LNCaP clone FGC (cell line): ENCODE measurements around the gene MC2R.

Experiments used
- DNase-seq: peaks from one replicate; pipeline ENCODE4 v3.0.0-alpha.2; 2011; ENCODE audit warnings: low read depth
- H3K4me3 ChIP-seq: 2 replicates; pipeline ENCODE4 v1.5.1; 2011; ENCODE audit warnings: mild to moderate bottlenecking, low read depth, low read length, control low read depth
- TF ChIP-seq, protein P1 (sequence below): IDR thresholded peaks from 2 replicates; pipeline ENCODE4 v1.5.1; 2012; ENCODE audit warnings: mild to moderate bottlenecking; ENCODE audit not compliant: control insufficient read depth, insufficient read depth; ENCODE audit errors: extremely low read depth

The MC2R gene

DNA sequence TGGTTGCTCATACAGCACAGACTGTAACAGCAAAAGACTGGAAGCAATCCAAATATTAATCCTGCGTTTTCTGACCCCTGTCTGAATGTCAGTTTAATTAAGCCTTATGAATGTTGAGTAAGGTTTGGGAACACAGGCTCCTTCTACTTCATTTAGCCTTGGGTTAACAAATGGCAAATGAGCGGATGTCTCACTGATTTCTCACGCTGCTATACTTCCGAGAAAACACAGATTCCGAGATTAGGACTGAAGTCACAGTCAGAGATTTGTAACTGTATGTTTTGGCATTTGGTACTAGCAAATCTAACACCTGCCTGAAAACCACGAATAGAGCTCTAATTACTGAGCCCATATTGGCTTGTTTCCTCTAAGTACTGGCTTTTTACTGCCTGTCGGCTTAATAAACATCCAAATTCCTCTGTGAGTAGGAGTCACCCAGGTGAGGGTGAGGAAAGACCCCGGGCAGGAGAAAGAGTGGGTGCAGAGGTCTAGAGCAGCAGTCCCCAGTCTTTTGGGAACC is 80.8 kb downstream of the MC2R start:
- TF ChIP-seq, protein P1, sequence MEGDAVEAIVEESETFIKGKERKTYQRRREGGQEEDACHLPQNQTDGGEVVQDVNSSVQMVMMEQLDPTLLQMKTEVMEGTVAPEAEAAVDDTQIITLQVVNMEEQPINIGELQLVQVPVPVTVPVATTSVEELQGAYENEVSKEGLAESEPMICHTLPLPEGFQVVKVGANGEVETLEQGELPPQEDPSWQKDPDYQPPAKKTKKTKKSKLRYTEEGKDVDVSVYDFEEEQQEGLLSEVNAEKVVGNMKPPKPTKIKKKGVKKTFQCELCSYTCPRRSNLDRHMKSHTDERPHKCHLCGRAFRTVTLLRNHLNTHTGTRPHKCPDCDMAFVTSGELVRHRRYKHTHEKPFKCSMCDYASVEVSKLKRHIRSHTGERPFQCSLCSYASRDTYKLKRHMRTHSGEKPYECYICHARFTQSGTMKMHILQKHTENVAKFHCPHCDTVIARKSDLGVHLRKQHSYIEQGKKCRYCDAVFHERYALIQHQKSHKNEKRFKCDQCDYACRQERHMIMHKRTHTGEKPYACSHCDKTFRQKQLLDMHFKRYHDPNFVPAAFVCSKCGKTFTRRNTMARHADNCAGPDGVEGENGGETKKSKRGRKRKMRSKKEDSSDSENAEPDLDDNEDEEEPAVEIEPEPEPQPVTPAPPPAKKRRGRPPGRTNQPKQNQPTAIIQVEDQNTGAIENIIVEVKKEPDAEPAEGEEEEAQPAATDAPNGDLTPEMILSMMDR = no peak
- H3K4me3 ChIP-seq = no peak overlapping the region
- no peak for DNase-seq
